Endothelial cell (in vitro differentiated cells): ENCODE data around the gene BRD8. TPM values are rescaled to one million over a fixed set of nuclear protein-coding genes. Genes with fewer than 3 reads are reported as not detected.

Experiments
- DNase-seq: peaks from one replicate; pipeline ENCODE4 v3.0.0; 2021; ENCODE audit warnings: low spot score
- H3K27ac Mint-ChIP-seq: one replicate; pipeline ENCODE4 v1.8.0; 2021; ENCODE audit warnings: mixed read lengths, inconsistent platforms; ENCODE audit not compliant: unreplicated experiment
- H3K27me3 Mint-ChIP-seq: one replicate; pipeline ENCODE4 v1.8.0; 2021; ENCODE audit warnings: mild to moderate bottlenecking, moderate library complexity, mixed read lengths, inconsistent platforms; ENCODE audit not compliant: unreplicated experiment
- H3K36me3 Mint-ChIP-seq: one replicate; pipeline ENCODE4 v1.8.0; 2021; ENCODE audit warnings: mild to moderate bottlenecking, low read depth, mixed read lengths, inconsistent platforms; ENCODE audit not compliant: unreplicated experiment
- H3K4me1 Mint-ChIP-seq: one replicate; pipeline ENCODE4 v1.8.0; 2021; ENCODE audit warnings: mild to moderate bottlenecking, mixed read lengths, inconsistent platforms; ENCODE audit not compliant: unreplicated experiment
- H3K4me3 Mint-ChIP-seq: one replicate; pipeline ENCODE4 v1.8.0; 2021; ENCODE audit warnings: mild to moderate bottlenecking, mixed read lengths, inconsistent platforms; ENCODE audit not compliant: unreplicated experiment
- H3K9me3 Mint-ChIP-seq: one replicate; pipeline ENCODE4 v1.8.0; 2021; ENCODE audit warnings: mixed read lengths, inconsistent platforms; ENCODE audit not compliant: unreplicated experiment
- CTCF ChIP-seq: fragments of 200-600 bp; sonication (generic); IDR thresholded peaks from one replicate; pipeline ENCODE4 v1.5.0; 2021; ENCODE audit warnings: antibody characterized with exemption; ENCODE audit not compliant: unreplicated experiment
- long read RNA-seq: library from polyadenylated mRNA; unstranded; transcript quantifications from one replicate; pipeline ENCODE4 v2.0.0, GENCODE V29; 2020; ENCODE audit not compliant: unreplicated experiment
- total RNA-seq: library from RNA; stranded (reverse); fragmentation: NEBNext Ultra II Directional; extraction: Animal tissue kit (Norgen Biotek cat#: 25700); gene quantifications from one replicate; pipeline ENCODE4 v1.2.1, GENCODE V29; 2021; ENCODE audit not compliant: unreplicated experiment

The BRD8 gene
- total RNA-seq, result 52.0 TPM
- long read RNA-seq, partial matches to known transcripts, result 7 of 27 reads
- long read RNA-seq, other reads (novel, unspliced or antisense), result 11 of 27 reads

GRCh38 chr5:138178516-138179276, at the start of gene BRD8, which contains the start of gene KIF20A:
BRD8 (minus strand) TSS chr5:138178630; CDS start chr5:138178614, 16 bp downstream.
KIF20A (plus strand) TSS chr5:138179112; CDS start chr5:138179681, 569 bp downstream.
- no peak within 1 kb of the TSS for H3K27ac Mint-ChIP-seq
- H3K4me1 Mint-ChIP-seq, result peaks cover 7% of the 10 kb centered on the region

GRCh38 chr5:138226910-138227309, 48.5 kb upstream of the BRD8 start:
- Mint-ChIP-seq H3K27me3 (peaks cover 4% of the 10 kb centered on the region), H3K4me3 (no peak overlapping the region), H3K9me3 (peaks cover 4% of the 10 kb centered on the region), H3K4me1 (no peaks in the 10 kb centered on the region), H3K27ac (no peak overlapping the region), H3K36me3 (peaks cover 3% of the 10 kb centered on the region)
- no peak for DNase-seq
- TF ChIP-seq CTCF, result no peak

More at GRCh38 chr5:138178516-138179276, at the start of gene BRD8, which contains the start of gene KIF20A:
- H3K9me3 Mint-ChIP-seq, result no peaks in the 10 kb centered on the region
- H3K36me3 Mint-ChIP-seq, result peaks cover 15% of the 10 kb centered on the region
- peak; percentile 87 for DNase-seq
- no peak within 1 kb of the TSS for H3K4me3 Mint-ChIP-seq
- TF ChIP-seq CTCF, result no peak
- H3K27me3 Mint-ChIP-seq, result no peaks in the 10 kb centered on the region

GRCh38 chr5:138224712-138225111, 46.3 kb upstream of the BRD8 start:
- TF ChIP-seq CTCF, result no peak
- Mint-ChIP-seq H3K27ac (no peak overlapping the region), H3K4me3 (no peak overlapping the region), H3K36me3 (peaks cover 3% of the 10 kb centered on the region), H3K4me1 (no peaks in the 10 kb centered on the region), H3K27me3 (peaks cover 2% of the 10 kb centered on the region), H3K9me3 (peaks cover 4% of the 10 kb centered on the region)
- DNase-seq, result no peak

- Mint-ChIP-seq H3K4me3 (no peak overlapping the region), H3K27ac (no peak overlapping the region), H3K9me3 (peaks cover 4% of the 10 kb centered on the region), H3K27me3 (peaks cover 2% of the 10 kb centered on the region), H3K4me1 (no peaks in the 10 kb centered on the region), H3K36me3 (peaks cover 3% of the 10 kb centered on the region)
- no peak for DNase-seq
- no peak for TF ChIP-seq CTCF
These were observed 45.1 kb upstream of the BRD8 start for GRCh38 chr5:138223532-138223931.

GRCh38 chr5:138216799-138217198, 38.4 kb upstream of the BRD8 start:
- no peaks in the 10 kb centered on the region for H3K9me3 Mint-ChIP-seq

More at GRCh38 chr5:138216799-138217198, 38.4 kb upstream of the BRD8 start:
- no peak for TF ChIP-seq CTCF
- Mint-ChIP-seq H3K4me3 (no peak overlapping the region), H3K36me3 (peaks cover 5% of the 10 kb centered on the region), H3K27ac (no peak overlapping the region), H3K4me1 (peaks cover 12% of the 10 kb centered on the region), H3K27me3 (peaks cover 3% of the 10 kb centered on the region)
- no peak for DNase-seq
